HepG2 (cell line): ENCODE results near the gene SYS1. TPM values are rescaled to one million over a fixed set of nuclear protein-coding genes. Genes with fewer than 3 reads are reported as not detected.

Source experiments
- CEBPG ChIP-seq: IDR thresholded peaks from 2 replicates; pipeline ENCODE4 v1.6.1; 2016
- DNMT1 ChIP-seq: sonication (generic); formaldehyde crosslinking; IDR thresholded peaks from 2 replicates; pipeline ENCODE4 v1.5.1; 2020; ENCODE audit warnings: mild to moderate bottlenecking, missing genetic modification reagents
- ELF4 ChIP-seq: sonication (generic); formaldehyde crosslinking; IDR thresholded peaks from 2 replicates; pipeline ENCODE4 v1.5.0; 2020; ENCODE audit warnings: missing genetic modification reagents, mild to moderate bottlenecking, moderate library complexity, borderline replicate concordance
- FOSL2 ChIP-seq: sonication (generic); formaldehyde crosslinking; IDR thresholded peaks from 2 replicates; pipeline ENCODE4 v1.4.0; 2020; ENCODE audit warnings: missing genetic modification reagents
- HNRNPL ChIP-seq: fragments of 200-400 bp; formaldehyde crosslinking; IDR thresholded peaks from 2 replicates; pipeline ENCODE4 v1.6.1; 2017; ENCODE audit warnings: mild to moderate bottlenecking, low read depth, low read length
- IRF2 ChIP-seq: IDR thresholded peaks from 2 replicates; pipeline ENCODE4 v1.6.1; 2018; ENCODE audit warnings: missing genetic modification reagents, missing compliant biosample characterization
- KLF15 ChIP-seq: sonication (generic); formaldehyde crosslinking; IDR thresholded peaks from 2 replicates; pipeline ENCODE4 v1.8.1; 2023; ENCODE audit warnings: borderline replicate concordance, mild to moderate bottlenecking, inconsistent platforms, missing genetic modification reagents, mixed read lengths
- RAD21 ChIP-seq: fragments of 450-650 bp; formaldehyde crosslinking; IDR thresholded peaks from 2 replicates; pipeline ENCODE4 v1.5.0; 2020; ENCODE audit warnings: mild to moderate bottlenecking
- RBAK ChIP-seq: sonication (generic); formaldehyde crosslinking; IDR thresholded peaks from 2 replicates; pipeline ENCODE4 v1.5.1; 2020; ENCODE audit warnings: mild to moderate bottlenecking, missing genetic modification reagents
- RCOR2 ChIP-seq: IDR thresholded peaks from 2 replicates; pipeline ENCODE4 v1.6.1; 2016; ENCODE audit warnings: missing biosample characterization, missing genetic modification reagents
- SRSF1 ChIP-seq: fragments of 200-400 bp; formaldehyde crosslinking; optimal IDR thresholded peaks from 2 replicates; pipeline ENCODE3; 2017; ENCODE audit warnings: mild to moderate bottlenecking, low read depth, low read length, moderate library complexity
- ZNF333 ChIP-seq: sonication (generic); formaldehyde crosslinking; IDR thresholded peaks from 2 replicates; pipeline ENCODE4 v1.4.0; 2020; ENCODE audit warnings: mild to moderate bottlenecking, missing genetic modification reagents, borderline replicate concordance
- ZNF33A ChIP-seq: sonication (generic); formaldehyde crosslinking; IDR thresholded peaks from 2 replicates; pipeline ENCODE4 v1.5.1; 2020; ENCODE audit warnings: missing genetic modification reagents, mild to moderate bottlenecking, moderate library complexity, borderline replicate concordance
- ZNF737 ChIP-seq: sonication (generic); formaldehyde crosslinking; IDR thresholded peaks from 2 replicates; pipeline ENCODE4 v1.5.0; 2020; ENCODE audit warnings: missing genetic modification reagents, mild to moderate bottlenecking, borderline replicate concordance
- polyA plus RNA-seq, 8 experiments: library from polyadenylated mRNA; depleted of rRNA in 3 of 8; stranded (reverse) in 7 of 8; unstranded in 1 of 8; fragments of >200 nt; fragmentation: Illumina TruSeq in 4 of 8; extraction: Trizol in 4 of 8; gene quantifications; 2 replicates each; pipeline versions ENCODE4 v1.2.1 to v1.2.3, GENCODE V29; 2011 to 2016; ENCODE audit warnings: low read depth in 4 of 8, missing spikeins in 1 of 8, mixed read lengths in 1 of 8; ENCODE audit not compliant: insufficient read depth in 1 of 8
- total RNA-seq, 5 experiments: library from RNA; depleted of rRNA; stranded (reverse); fragments of >200 nt; fragmentation: Illumina TruSeq; extraction: Trizol; gene quantifications; 2 replicates each; pipeline ENCODE4 v1.2.3, GENCODE V29; 2016; ENCODE audit warnings: low read depth in 1 of 5
- TF ChIP-seq, protein P1 (sequence below): IDR thresholded peaks from 2 replicates; pipeline ENCODE4 v1.6.1; 2016; ENCODE audit warnings: low read depth
- TF ChIP-seq, protein P2 (sequence below): sonication (generic); formaldehyde crosslinking; IDR thresholded peaks from 2 replicates; pipeline ENCODE4; 2020; ENCODE audit warnings: missing genetic modification reagents, mild to moderate bottlenecking, borderline replicate concordance
- TF ChIP-seq, protein P3 (sequence below): sonication (generic); formaldehyde crosslinking; conservative IDR thresholded peaks from 2 replicates; pipeline ENCODE4 v1.8.0; 2022; ENCODE audit warnings: mild to moderate bottlenecking, moderate library complexity, missing genetic modification reagents
- TF ChIP-seq, protein P4 (sequence below): IDR thresholded peaks from 2 replicates; pipeline ENCODE4 v1.6.1; 2016; ENCODE audit warnings: mild to moderate bottlenecking, missing biosample characterization, missing genetic modification reagents
- TF ChIP-seq, protein P5 (sequence below): sonication (generic); formaldehyde crosslinking; IDR thresholded peaks from 2 replicates; pipeline ENCODE4 v1.5.1; 2020; ENCODE audit warnings: mild to moderate bottlenecking, missing genetic modification reagents

Gene SYS1
- total and polyA plus RNA-seq, 2 of the 13 experiments (the other 11 are each of a cell fraction or from before 2014, with no cell fraction given): 38.3 to 65.6 TPM

DNA sequence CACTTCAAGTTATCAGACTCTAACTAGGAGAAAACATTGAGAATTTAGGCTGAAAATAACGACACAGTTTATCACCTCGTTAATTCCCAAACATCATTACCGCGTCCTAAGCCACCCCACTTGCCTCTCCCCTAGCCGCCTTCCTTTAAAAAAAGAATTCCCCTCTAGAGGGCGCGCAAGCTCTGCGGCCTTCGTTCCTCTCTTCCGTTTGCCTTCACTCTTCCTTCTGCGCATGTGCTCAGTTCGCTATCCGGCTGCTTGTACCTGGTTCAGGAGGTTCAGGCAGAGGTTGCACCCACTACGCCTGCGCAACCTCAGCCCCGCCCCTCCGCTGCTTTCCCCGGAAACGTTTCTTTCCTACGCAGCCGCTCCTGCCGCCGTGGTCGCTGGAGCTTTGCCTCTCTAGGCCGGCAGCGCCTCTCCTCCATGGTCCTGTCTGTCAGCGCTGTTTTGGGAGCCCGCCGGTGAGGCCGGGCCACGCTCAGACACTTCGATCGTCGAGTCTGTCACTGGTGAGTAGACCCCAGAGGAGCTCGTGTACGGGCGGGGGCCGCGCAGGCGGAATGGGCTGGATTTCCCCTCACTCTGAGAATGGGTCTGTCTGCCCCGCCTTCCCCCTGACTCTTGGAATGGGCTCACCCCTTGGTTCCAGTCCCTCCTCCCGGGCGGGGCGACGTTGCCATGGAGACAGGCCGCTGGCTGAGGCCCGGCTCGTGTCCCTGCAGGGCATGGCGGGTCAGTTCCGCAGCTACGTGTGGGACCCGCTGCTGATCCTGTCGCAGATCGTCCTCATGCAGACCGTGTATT is at the start of gene SYS1 (continued):
- TF ChIP-seq RBAK (CRISPR knock-in tag) (peak; percentile 69; the same call in 1 of the 2 replicates), ELF4 (peak; percentile 98; the same call in 1 of the 2 replicates), CEBPG (peak; percentile 56), HNRNPL (peak; percentile 83), DNMT1 (CRISPR knock-in tag) (no peak; the same call in 1 of the 2 replicates), KLF15 (0 out of 2 replicates have a peak, but pooled peaks have one; percentile 54), RAD21 (CRISPR knock-in tag) (peak; percentile 89), RCOR2 (CRISPR knock-in tag) (peak; percentile 12; the same call in 1 of the 2 replicates), ZNF33A (CRISPR knock-in tag) (peak; percentile 27; the same call in 1 of the 2 replicates), SRSF1 (peak; percentile 99), IRF2 (peak; percentile 93), ZNF333 (CRISPR knock-in tag) (peak; percentile 99), ZNF737 (CRISPR knock-in tag) (0 out of 2 replicates have a peak, but pooled peaks have one; percentile 68), FOSL2 (peak; percentile 73)
- TF ChIP-seq, protein P1, sequence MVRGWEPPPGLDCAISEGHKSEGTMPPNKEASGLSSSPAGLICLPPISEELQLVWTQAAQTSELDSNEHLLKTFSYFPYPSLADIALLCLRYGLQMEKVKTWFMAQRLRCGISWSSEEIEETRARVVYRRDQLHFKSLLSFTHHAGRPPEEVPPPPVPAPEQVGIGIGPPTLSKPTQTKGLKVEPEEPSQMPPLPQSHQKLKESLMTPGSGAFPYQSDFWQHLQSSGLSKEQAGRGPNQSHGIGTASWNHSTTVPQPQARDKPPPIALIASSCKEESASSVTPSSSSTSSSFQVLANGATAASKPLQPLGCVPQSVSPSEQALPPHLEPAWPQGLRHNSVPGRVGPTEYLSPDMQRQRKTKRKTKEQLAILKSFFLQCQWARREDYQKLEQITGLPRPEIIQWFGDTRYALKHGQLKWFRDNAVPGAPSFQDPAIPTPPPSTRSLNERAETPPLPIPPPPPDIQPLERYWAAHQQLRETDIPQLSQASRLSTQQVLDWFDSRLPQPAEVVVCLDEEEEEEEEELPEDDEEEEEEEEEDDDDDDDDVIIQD (CRISPR knock-in tag): peak; percentile 89
- TF ChIP-seq, protein P2, sequence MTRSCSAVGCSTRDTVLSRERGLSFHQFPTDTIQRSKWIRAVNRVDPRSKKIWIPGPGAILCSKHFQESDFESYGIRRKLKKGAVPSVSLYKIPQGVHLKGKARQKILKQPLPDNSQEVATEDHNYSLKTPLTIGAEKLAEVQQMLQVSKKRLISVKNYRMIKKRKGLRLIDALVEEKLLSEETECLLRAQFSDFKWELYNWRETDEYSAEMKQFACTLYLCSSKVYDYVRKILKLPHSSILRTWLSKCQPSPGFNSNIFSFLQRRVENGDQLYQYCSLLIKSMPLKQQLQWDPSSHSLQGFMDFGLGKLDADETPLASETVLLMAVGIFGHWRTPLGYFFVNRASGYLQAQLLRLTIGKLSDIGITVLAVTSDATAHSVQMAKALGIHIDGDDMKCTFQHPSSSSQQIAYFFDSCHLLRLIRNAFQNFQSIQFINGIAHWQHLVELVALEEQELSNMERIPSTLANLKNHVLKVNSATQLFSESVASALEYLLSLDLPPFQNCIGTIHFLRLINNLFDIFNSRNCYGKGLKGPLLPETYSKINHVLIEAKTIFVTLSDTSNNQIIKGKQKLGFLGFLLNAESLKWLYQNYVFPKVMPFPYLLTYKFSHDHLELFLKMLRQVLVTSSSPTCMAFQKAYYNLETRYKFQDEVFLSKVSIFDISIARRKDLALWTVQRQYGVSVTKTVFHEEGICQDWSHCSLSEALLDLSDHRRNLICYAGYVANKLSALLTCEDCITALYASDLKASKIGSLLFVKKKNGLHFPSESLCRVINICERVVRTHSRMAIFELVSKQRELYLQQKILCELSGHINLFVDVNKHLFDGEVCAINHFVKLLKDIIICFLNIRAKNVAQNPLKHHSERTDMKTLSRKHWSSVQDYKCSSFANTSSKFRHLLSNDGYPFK (CRISPR knock-in tag): peak; percentile 100
- TF ChIP-seq, protein P3, sequence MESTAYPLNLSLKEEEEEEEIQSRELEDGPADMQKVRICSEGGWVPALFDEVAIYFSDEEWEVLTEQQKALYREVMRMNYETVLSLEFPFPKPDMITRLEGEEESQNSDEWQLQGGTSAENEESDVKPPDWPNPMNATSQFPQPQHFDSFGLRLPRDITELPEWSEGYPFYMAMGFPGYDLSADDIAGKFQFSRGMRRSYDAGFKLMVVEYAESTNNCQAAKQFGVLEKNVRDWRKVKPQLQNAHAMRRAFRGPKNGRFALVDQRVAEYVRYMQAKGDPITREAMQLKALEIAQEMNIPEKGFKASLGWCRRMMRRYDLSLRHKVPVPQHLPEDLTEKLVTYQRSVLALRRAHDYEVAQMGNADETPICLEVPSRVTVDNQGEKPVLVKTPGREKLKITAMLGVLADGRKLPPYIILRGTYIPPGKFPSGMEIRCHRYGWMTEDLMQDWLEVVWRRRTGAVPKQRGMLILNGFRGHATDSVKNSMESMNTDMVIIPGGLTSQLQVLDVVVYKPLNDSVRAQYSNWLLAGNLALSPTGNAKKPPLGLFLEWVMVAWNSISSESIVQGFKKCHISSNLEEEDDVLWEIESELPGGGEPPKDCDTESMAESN (CRISPR knock-in tag): peak; percentile 97
- TF ChIP-seq, protein P4, sequence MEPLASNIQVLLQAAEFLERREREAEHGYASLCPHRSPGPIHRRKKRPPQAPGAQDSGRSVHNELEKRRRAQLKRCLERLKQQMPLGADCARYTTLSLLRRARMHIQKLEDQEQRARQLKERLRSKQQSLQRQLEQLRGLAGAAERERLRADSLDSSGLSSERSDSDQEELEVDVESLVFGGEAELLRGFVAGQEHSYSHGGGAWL (CRISPR knock-in tag): peak; percentile 93
- TF ChIP-seq, protein P5, sequence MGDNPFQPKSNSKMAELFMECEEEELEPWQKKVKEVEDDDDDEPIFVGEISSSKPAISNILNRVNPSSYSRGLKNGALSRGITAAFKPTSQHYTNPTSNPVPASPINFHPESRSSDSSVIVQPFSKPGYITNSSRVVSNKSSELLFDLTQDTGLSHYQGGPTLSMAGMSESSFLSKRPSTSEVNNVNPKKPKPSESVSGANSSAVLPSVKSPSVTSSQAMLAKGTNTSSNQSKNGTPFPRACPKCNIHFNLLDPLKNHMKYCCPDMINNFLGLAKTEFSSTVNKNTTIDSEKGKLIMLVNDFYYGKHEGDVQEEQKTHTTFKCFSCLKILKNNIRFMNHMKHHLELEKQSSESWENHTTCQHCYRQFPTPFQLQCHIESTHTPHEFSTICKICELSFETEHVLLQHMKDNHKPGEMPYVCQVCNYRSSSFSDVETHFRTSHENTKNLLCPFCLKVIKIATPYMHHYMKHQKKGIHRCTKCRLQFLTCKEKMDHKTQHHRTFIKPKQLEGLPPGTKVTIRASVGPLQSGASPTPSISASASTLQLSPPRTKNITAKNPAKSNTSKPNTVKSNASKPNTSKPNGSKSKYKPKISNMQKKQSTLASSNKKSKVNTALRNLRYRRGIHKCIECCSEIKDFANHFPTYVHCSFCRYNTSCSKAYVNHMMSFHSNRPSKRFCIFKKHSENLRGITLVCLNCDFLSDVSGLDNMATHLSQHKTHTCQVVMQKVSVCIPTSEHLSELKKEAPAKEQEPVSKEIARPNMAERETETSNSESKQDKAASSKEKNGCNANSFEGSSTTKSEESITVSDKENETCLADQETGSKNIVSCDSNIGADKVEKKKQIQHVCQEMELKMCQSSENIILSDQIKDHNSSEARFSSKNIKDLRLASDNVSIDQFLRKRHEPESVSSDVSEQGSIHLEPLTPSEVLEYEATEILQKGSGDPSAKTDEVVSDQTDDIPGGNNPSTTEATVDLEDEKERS (CRISPR knock-in tag): peak; percentile 88; the same call in 1 of the 2 replicates
